ENCODE data around the gene LENG1.

DNA sequence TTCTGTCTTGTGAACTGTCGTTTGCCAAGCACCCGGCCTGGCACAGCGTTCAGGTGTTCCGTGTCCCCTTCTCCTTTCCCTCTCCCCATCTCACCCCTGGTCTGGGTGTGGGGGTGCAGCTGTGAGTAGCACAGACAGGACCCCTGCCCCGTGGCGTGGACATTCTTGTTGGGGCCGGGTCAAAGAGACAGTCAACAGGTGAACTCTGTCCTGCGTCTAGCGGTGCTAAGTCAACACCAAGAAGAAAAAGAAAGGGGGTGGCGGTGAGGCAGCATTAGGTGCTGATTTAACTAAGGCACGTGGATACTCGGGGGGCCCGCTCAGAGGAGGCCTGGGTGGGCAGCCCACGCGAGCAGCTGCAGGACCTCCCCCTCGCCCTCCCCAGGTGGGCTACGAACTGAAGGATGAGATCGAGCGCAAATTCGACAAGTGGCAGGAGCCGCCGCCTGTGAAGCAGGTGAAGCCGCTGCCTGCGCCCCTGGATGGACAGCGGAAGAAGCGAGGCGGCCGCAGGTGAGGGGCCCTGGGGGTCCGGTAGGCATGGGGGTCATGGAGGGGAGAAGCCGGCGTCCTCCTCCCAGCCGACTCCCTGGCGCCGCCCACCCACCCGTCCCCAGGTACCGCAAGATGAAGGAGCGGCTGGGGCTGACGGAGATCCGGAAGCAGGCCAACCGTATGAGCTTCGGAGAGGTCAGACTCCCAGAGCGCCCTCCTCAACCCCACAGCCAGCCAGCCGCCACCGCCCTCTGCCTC, 31.7 kb downstream of the LENG1 start:
- TF ChIP-seq LEF1 (IDR thresholded peaks at IDR 0.05; ENCODE audit: borderline replicate concordance) (no peak), ELF4 (IDR thresholded peaks at IDR 0.05) (no peak), HDGF (IDR thresholded peaks at IDR 0.05; ENCODE audit: borderline replicate concordance) (no peak)

Measured in HEK293T (cell line).